H9 (cell line): ENCODE measurements around the gene KY. TPM values are rescaled to one million over a fixed set of nuclear protein-coding genes. Genes with fewer than 3 reads are reported as not detected.

Experiments used
- DNase-seq: peaks from one replicate; pipeline ENCODE4 v3.0.0-alpha.2; 2017
- H2AFZ ChIP-seq: one replicate; pipeline ENCODE4 v1.6.1; 2013; ENCODE audit warnings: mild to moderate bottlenecking, low read length, control low read depth, moderate library complexity
- H2AK5ac ChIP-seq: 2 replicates; pipeline ENCODE4 v1.6.1; 2013; ENCODE audit warnings: low read length, control low read depth, mixed read lengths; ENCODE audit not compliant: insufficient read length
- H2BK120ac ChIP-seq: one replicate; pipeline ENCODE4 v1.6.1; 2013; ENCODE audit warnings: low read depth, mild to moderate bottlenecking, low read length, control low read depth, inconsistent platforms; ENCODE audit not compliant: poor library complexity, severe bottlenecking
- H2BK12ac ChIP-seq: 2 replicates; pipeline ENCODE4 v1.6.1; 2013; ENCODE audit warnings: low read length, control low read depth, mixed read lengths, low read depth; ENCODE audit not compliant: insufficient read length
- H2BK15ac ChIP-seq: 2 replicates; pipeline ENCODE4 v1.6.1; 2013; ENCODE audit warnings: low read depth, low read length, control low read depth
- H2BK20ac ChIP-seq: one replicate; pipeline ENCODE4 v1.6.1; 2013; ENCODE audit warnings: low read depth, mild to moderate bottlenecking, low read length, control low read depth, inconsistent platforms; ENCODE audit not compliant: poor library complexity, severe bottlenecking
- H2BK5ac ChIP-seq: 2 replicates; pipeline ENCODE4 v1.6.1; 2013; ENCODE audit warnings: low read length, control low read depth, mixed read lengths; ENCODE audit not compliant: insufficient read length
- H3K14ac ChIP-seq: 2 replicates; pipeline ENCODE4 v1.6.1; 2013; ENCODE audit warnings: low read length, control low read depth; ENCODE audit not compliant: insufficient read depth
- H3K18ac ChIP-seq: 2 replicates; pipeline ENCODE4 v1.6.1; 2013; ENCODE audit warnings: low read depth, mild to moderate bottlenecking, mixed read lengths, low read length, control low read depth; ENCODE audit not compliant: insufficient read length
- H3K23ac ChIP-seq: 2 replicates; pipeline ENCODE4 v1.6.1; 2013; ENCODE audit warnings: low read length, control low read depth, mixed read lengths, low read depth; ENCODE audit not compliant: insufficient read length
- H3K23me2 ChIP-seq: 2 replicates; pipeline ENCODE4 v1.6.1; 2013; ENCODE audit warnings: low read depth, mild to moderate bottlenecking, mixed read lengths, low read length, control low read depth; ENCODE audit not compliant: insufficient read length, poor library complexity, severe bottlenecking
- H3K27ac ChIP-seq: 2 replicates; pipeline ENCODE4 v1.5.1; 2013; ENCODE audit warnings: low read length, control low read depth, mixed read lengths, low read depth; ENCODE audit not compliant: insufficient read length
- H3K27me3 ChIP-seq: 2 replicates; pipeline ENCODE4 v1.6.1; 2013; ENCODE audit warnings: low read length, control low read depth, inconsistent platforms; ENCODE audit not compliant: insufficient read depth
- H3K4ac ChIP-seq: 2 replicates; pipeline ENCODE4 v1.6.1; 2013; ENCODE audit warnings: low read depth, mild to moderate bottlenecking, control low read depth, inconsistent platforms, low read length, moderate library complexity
- H3K4me1 ChIP-seq: 2 replicates; pipeline ENCODE4 v1.6.1; 2013; ENCODE audit warnings: low read length, control low read depth, inconsistent platforms; ENCODE audit not compliant: insufficient read depth
- H3K4me2 ChIP-seq: 2 replicates; pipeline ENCODE4 v1.6.1; 2013; ENCODE audit warnings: low read length, control low read depth, mixed read lengths; ENCODE audit not compliant: insufficient read length, insufficient read depth
- H3K56ac ChIP-seq: 2 replicates; pipeline ENCODE4 v1.6.1; 2013; ENCODE audit warnings: low read depth, mild to moderate bottlenecking, mixed read lengths, low read length, control low read depth; ENCODE audit not compliant: insufficient read length
- H3K79me1 ChIP-seq: 2 replicates; pipeline ENCODE4 v1.6.1; 2013; ENCODE audit warnings: low read depth, mild to moderate bottlenecking, moderate library complexity, low read length, control low read depth, inconsistent platforms; ENCODE audit not compliant: insufficient read depth, poor library complexity, severe bottlenecking
- H3K79me2 ChIP-seq: 2 replicates; pipeline ENCODE4 v1.6.1; 2013; ENCODE audit warnings: low read length, control low read depth, inconsistent platforms; ENCODE audit not compliant: insufficient read depth
- H3K9ac ChIP-seq: 2 replicates; pipeline ENCODE4 v1.6.1; 2013; ENCODE audit warnings: low read length, control low read depth, mixed read lengths; ENCODE audit not compliant: insufficient read length; ENCODE audit errors: extremely low read depth
- H3K9me3 ChIP-seq: one replicate; pipeline ENCODE4 v1.6.1; 2013; ENCODE audit warnings: low read depth, low read length, inconsistent platforms; ENCODE audit not compliant: control insufficient read depth
- H3T11ph ChIP-seq: one replicate; pipeline ENCODE4 v1.6.1; 2013; ENCODE audit warnings: mild to moderate bottlenecking, low read length, control low read depth, inconsistent platforms
- H4K20me1 ChIP-seq: one replicate; pipeline ENCODE4 v1.6.1; 2013; ENCODE audit not compliant: control insufficient read depth, insufficient read length, insufficient read depth
- H4K5ac ChIP-seq: 2 replicates; pipeline ENCODE4 v1.6.1; 2013; ENCODE audit warnings: low read depth, mild to moderate bottlenecking, mixed read lengths, low read length, control low read depth; ENCODE audit not compliant: insufficient read length
- H4K8ac ChIP-seq: replicated peaks from 2 replicates; pipeline ENCODE4 v1.6.1; 2013; ENCODE audit warnings: low read length, control low read depth, mixed read lengths, low read depth; ENCODE audit not compliant: insufficient read length
- H4K91ac ChIP-seq: 2 replicates; pipeline ENCODE4 v1.6.1; 2013; ENCODE audit warnings: low read depth, mild to moderate bottlenecking, moderate library complexity, mixed read lengths, low read length, control low read depth; ENCODE audit not compliant: insufficient read length
- H3K27ac Mint-ChIP-seq, 3 experiments: 2 replicates in 2 of 3; 3 replicates in 1 of 3; pipeline ENCODE4 v1.8.0; 2020 to 2021; ENCODE audit warnings: mixed read lengths in 3 of 3, mild to moderate bottlenecking in 1 of 3, moderate library complexity in 1 of 3
- H3K27me3 Mint-ChIP-seq: 2 replicates; pipeline ENCODE4 v1.8.0; 2021; ENCODE audit warnings: low read depth, mild to moderate bottlenecking, moderate library complexity, mixed read lengths
- H3K36me3 Mint-ChIP-seq, 3 experiments: 2 replicates in 2 of 3; 3 replicates in 1 of 3; pipeline ENCODE4 v1.8.0; 2020 to 2021; ENCODE audit warnings: low read depth in 3 of 3, mixed read lengths in 3 of 3; ENCODE audit not compliant: insufficient read depth in 1 of 3
- H3K4me1 Mint-ChIP-seq, 2 experiments: 2 replicates each; pipeline ENCODE4 v1.8.0; 2020; ENCODE audit warnings: mixed read lengths in 2 of 2
- H3K4me3 Mint-ChIP-seq, 2 experiments: 2 replicates in 1 of 2; 3 replicates in 1 of 2; pipeline ENCODE4 v1.8.0; 2020 to 2021; ENCODE audit warnings: mild to moderate bottlenecking in 2 of 2, mixed read lengths in 2 of 2, moderate library complexity in 1 of 2
- H3K9me3 Mint-ChIP-seq, 2 experiments: 2 replicates in 1 of 2; 3 replicates in 1 of 2; pipeline ENCODE4 v1.8.0; 2020; ENCODE audit warnings: mild to moderate bottlenecking in 2 of 2, mixed read lengths in 2 of 2, moderate library complexity in 1 of 2
- CTCF ChIP-seq: fragments of 200-600 bp; sonication (generic); conservative IDR thresholded peaks from 3 replicates; pipeline ENCODE4 v1.8.0; 2021; ENCODE audit warnings: antibody characterized with exemption, mild to moderate bottlenecking
- WGBS: extraction: QIAGEN DNeasy Blood & Tissue Kit; methylation state at CpG from one replicate; pipeline ENCODE4 v1.1.7; 2013; ENCODE audit warnings: missing lambda C conversion rate, low lambda C conversion rate, mixed read lengths; ENCODE audit not compliant: insufficient read length; ENCODE audit errors: extremely low coverage; 5-methylcytosine and 5-hydroxymethylcytosine counted together
- total RNA-seq: library from RNA; stranded (reverse); gene quantifications from 2 replicates; pipeline ENCODE4 v1.2.1, GENCODE V29; 2021

KY gene
- total RNA-seq, 1 experiment from 2014 or later = not detected

GRCh38 chr3:134685929-134686802, 35.3 kb upstream of the KY start:
- Histone ChIP-seq H4K5ac (no peak overlapping the region), H2BK15ac (no peak overlapping the region), H2BK20ac (no peak overlapping the region), H3K9ac (no peak overlapping the region), H3K27me3 (no peaks in the 10 kb centered on the region), H4K8ac (no peak overlapping the region), H3K4me1 (no peaks in the 10 kb centered on the region), H2AK5ac (no peak overlapping the region), H3K79me2 (no peaks in the 10 kb centered on the region), H3K56ac (no peak overlapping the region), H3K4ac (no peak overlapping the region), H2AFZ (no peak overlapping the region), H3T11ph (no peak overlapping the region), H2BK5ac (no peak overlapping the region), H3K18ac (no peak overlapping the region), H2BK120ac (no peak overlapping the region), H3K27ac (no peak overlapping the region), H3K4me2 (no peak overlapping the region), H3K9me3 (no peaks in the 10 kb centered on the region), H3K23ac (no peak overlapping the region), H3K23me2 (no peaks in the 10 kb centered on the region), H2BK12ac (no peak overlapping the region), H4K20me1 (no peaks in the 10 kb centered on the region), H3K14ac (no peak overlapping the region), H4K91ac (no peak overlapping the region), H3K79me1 (no peaks in the 10 kb centered on the region)
- no peak overlapping the region for H3K4me3 Mint-ChIP-seq
- DNase-seq = no peak
- peaks cover 45% of the 10 kb centered on the region for H3K27me3 Mint-ChIP-seq
- WGBS = no CpG with 5 or more reads among the region's 7 CpGs
- H3K27ac Mint-ChIP-seq = no peak overlapping the region
- no peaks in the 10 kb centered on the region for H3K36me3 Mint-ChIP-seq
- H3K9me3 Mint-ChIP-seq = no peaks in the 10 kb centered on the region
- H3K4me1 Mint-ChIP-seq = no peaks in the 10 kb centered on the region
- TF ChIP-seq CTCF = no peak
